ENCODE measurements around the gene HNRNPL.

Gene HNRNPL

DNA sequence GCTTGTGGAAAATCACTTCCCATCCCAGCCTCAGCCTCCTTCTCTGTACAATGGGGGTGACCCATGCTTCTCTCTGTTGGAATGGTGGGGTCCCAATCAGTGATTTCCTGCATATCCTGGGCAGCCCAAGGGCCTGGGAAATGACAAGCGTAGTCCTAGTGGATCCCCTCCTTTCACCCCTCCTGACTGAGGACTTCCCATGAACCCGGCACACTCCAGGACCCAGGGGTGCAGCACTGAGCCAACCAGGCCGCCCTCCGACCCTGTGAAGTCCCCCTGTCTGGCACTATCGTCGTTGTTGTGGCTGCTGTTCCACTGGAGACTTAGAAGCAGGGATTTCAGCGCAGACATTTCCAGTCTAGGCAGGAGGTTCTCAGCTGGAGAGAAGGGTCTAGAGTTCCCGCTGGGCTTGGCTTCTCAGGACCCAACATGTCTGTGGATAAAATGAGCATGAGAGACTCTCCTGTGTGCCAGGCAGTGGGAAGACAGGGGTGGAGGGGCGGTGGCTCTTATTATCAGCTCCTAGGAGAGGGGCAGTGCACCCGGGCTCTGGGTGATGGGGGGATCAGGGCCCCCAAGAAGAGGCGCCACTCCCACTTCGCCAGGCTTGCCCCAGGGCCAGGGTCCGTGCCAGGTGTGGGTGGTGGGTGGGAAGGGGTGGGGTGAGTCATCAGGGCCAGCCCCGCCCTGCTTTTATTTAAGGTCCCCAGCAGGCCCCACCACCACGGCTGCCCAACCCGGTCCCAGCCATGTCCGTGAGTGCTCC, 61.1 kb downstream of the HNRNPL start, which contains the start of gene LGALS7B:
Gene LGALS7B (plus strand): TSS at position 723 of the 766 bp plus-strand sequence. CDS start 27 bp downstream, at position 750.
- Histone ChIP-seq H3K27ac (ENCODE audit: poor library complexity, severe bottlenecking) (peak within 1 kb of the TSS; percentile 3), H3K27me3 (ENCODE audit: insufficient read depth, poor library complexity, severe bottlenecking) (no peaks in the 10 kb centered on the region), H3K36me3 (ENCODE audit: low read depth) (no peaks in the 10 kb centered on the region), H3K4me1 (ENCODE audit: insufficient read depth, poor library complexity, severe bottlenecking) (peaks cover 27% of the 10 kb centered on the region), H3K9me3 (ENCODE audit: severe bottlenecking) (no peaks in the 10 kb centered on the region), H3K4me3 (ENCODE audit: severe bottlenecking) (no peak within 1 kb of the TSS)
- no peak for DNase-seq (ENCODE audit: low spot score)
- no peak for ATAC-seq (ENCODE audit: low read depth)
- no peak for TF ChIP-seq CTCF (IDR thresholded peaks at IDR 0.05; ENCODE audit: poor library complexity, severe bottlenecking)

GRCh38 chr19:38786572-38787265, 63.1 kb downstream of the HNRNPL start:
- ATAC-seq (ENCODE audit: low read depth) = peak; percentile 84
- DNase-seq (ENCODE audit: low spot score) = no peak

More at GRCh38 chr19:38786572-38787265, 63.1 kb downstream of the HNRNPL start:
- Histone ChIP-seq H3K4me1 (ENCODE audit: insufficient read depth, poor library complexity, severe bottlenecking) (peaks cover 15% of the 10 kb centered on the region), H3K4me3 (ENCODE audit: severe bottlenecking) (no peak overlapping the region), H3K27me3 (ENCODE audit: insufficient read depth, poor library complexity, severe bottlenecking) (no peaks in the 10 kb centered on the region), H3K36me3 (ENCODE audit: low read depth) (no peaks in the 10 kb centered on the region), H3K9me3 (ENCODE audit: severe bottlenecking) (no peaks in the 10 kb centered on the region), H3K27ac (ENCODE audit: poor library complexity, severe bottlenecking) (no peak overlapping the region)
- no peak for TF ChIP-seq CTCF (IDR thresholded peaks at IDR 0.05; ENCODE audit: poor library complexity, severe bottlenecking)
